ENCODE data around the gene RPN1. TPM values are rescaled to one million over a fixed set of nuclear protein-coding genes. Genes with fewer than 3 reads are reported as not detected.

RPN1 gene
- total and polyA plus RNA-seq, 2 of the 13 experiments (the other 11 are each of a cell fraction or from before 2014, with no cell fraction given), result 290 to 342 TPM

DNA sequence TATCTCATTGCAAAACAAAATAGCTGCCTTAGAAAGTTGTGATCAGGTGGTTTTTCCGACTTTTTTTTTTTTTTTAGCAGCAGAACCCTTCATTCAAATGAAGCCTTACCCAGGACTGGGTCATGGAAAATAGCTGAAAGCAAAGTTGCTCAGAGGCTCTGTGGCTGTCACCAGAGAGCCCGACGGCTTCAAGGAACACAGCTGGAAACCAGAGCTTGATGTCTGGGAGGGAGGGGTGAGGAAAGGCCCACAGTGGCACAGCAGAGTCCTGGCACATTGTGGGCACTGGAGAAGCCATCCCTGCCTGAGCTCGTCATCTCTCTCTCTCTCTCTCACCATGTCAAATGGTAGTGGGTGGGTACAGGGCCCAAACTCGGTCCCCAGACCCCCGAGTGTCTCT lies 77.5 kb downstream of the RPN1 start (continued):
- TF ChIP-seq ZFP36 (IDR thresholded peaks at IDR 0.05; ENCODE audit: borderline replicate concordance, low read depth, low read length, partially characterized antibody) (no peak), ZNF441 (CRISPR knock-in tag; IDR thresholded peaks at IDR 0.05; ENCODE audit: borderline replicate concordance) (no peak), SMARCC2 (IDR thresholded peaks at IDR 0.05) (no peak), TERF1 (CRISPR knock-in tag; IDR thresholded peaks at IDR 0.05) (no peak), ZNF496 (CRISPR knock-in tag; IDR thresholded peaks at IDR 0.05; ENCODE audit: insufficient replicate concordance) (no peak)

GRCh38 chr3:128572644-128573105 lies 77.9 kb downstream of the RPN1 start:
- ChIA-PET POLR2A (no interaction called here), CTCF (ENCODE audit: low intra/inter-chr PET ratio, low total read pairs) (interaction anchor here (0.6 to 1.3 kb wide), 2 partner anchors 12 to 33 kb away, joined by 3 to 5 read pairs; no protein-coding TSS in a partner anchor)
- intact Hi-C loops (cut with micrococcal nuclease; ENCODE audit: unreplicated experiment), result no loop called here
- in situ Hi-C loops (cut with HindIII; ENCODE audit: extremely low pct_ligation_motif_present, low pct_unique_long_range_greater_than_20kb), result no loop called here
- H3K79me2 ChIP-seq (ENCODE audit: insufficient read depth, low read length), result no peaks in the 10 kb centered on the region
- no peak overlapping the region for H3K27ac ChIP-seq (ENCODE audit: extremely low read length, insufficient read depth, low read length)
- H3K27me3 ChIP-seq (ENCODE audit: control insufficient read depth in 1 of 2, insufficient read depth in 2 of 2, low read length in 2 of 2), result peaks cover 6 to 59% of the 10 kb centered on the region in 2 experiments; a peak in 4 of 5 replicates
- H3K9me3 ChIP-seq (ENCODE audit: low read length), result no peaks in the 10 kb centered on the region
- H3K4me1 ChIP-seq (ENCODE audit: insufficient read depth, low read length), result peaks cover 12% of the 10 kb centered on the region
- peak; percentile 89 for ATAC-seq
- no peak overlapping the region for H3K4me2 ChIP-seq (ENCODE audit: low read depth, low read length)
- no TSS peak for BruUV-seq (replicated peaks)
- peak; percentile 60 for FAIRE-seq
- no peak overlapping the region for H3K4me3 ChIP-seq (replicated peaks in 1 of 3; ENCODE audit: insufficient read depth in 1 of 3, low read depth in 2 of 3, low read length in 3 of 3)
- no peaks in the 10 kb centered on the region for H3K36me3 ChIP-seq (replicated peaks in 1 of 2; ENCODE audit: control insufficient read depth in 1 of 2, insufficient read depth in 2 of 2, low read length in 2 of 2)
- no peaks in the 10 kb centered on the region for H4K20me1 ChIP-seq (ENCODE audit: insufficient read depth, low read length)
- peak; percentile 40 for DNase-seq (ENCODE audit: low spot score)
- 0 out of 2 replicates have a peak, but pooled peaks have one; percentile 15 for TF ChIP-seq RAD21 (CRISPR knock-in tag; IDR thresholded peaks at IDR 0.05)
- TF ChIP-seq ZFP36 (IDR thresholded peaks at IDR 0.05; ENCODE audit: borderline replicate concordance, low read depth, low read length, partially characterized antibody), result peak; percentile 29
- TF ChIP-seq STAG1 (CRISPR knock-in tag; IDR thresholded peaks at IDR 0.05), result peak; percentile 32; the same call in 1 of the 2 replicates
- peak; percentile 87 for TF ChIP-seq ZNF768 (CRISPR knock-in tag; IDR thresholded peaks at IDR 0.05)
- no peak for TF ChIP-seq CREM (IDR thresholded peaks at IDR 0.05)
- no peak for TF ChIP-seq CREM (CRISPR knock-in tag; IDR thresholded peaks at IDR 0.05)
- 0 out of 2 replicates have a peak, but pooled peaks have one; percentile 15 for TF ChIP-seq SMC3 (IDR thresholded peaks at IDR 0.05; ENCODE audit: low read length)
- TF ChIP-seq FIP1L1 (IDR thresholded peaks at IDR 0.05; ENCODE audit: borderline replicate concordance, insufficient read depth, low read depth, low read length), result no peak
- peak; percentile 28 for TF ChIP-seq XRCC5 (optimal IDR thresholded peaks at IDR 0.05; ENCODE audit: low read length)
- TF ChIP-seq, protein P1, sequence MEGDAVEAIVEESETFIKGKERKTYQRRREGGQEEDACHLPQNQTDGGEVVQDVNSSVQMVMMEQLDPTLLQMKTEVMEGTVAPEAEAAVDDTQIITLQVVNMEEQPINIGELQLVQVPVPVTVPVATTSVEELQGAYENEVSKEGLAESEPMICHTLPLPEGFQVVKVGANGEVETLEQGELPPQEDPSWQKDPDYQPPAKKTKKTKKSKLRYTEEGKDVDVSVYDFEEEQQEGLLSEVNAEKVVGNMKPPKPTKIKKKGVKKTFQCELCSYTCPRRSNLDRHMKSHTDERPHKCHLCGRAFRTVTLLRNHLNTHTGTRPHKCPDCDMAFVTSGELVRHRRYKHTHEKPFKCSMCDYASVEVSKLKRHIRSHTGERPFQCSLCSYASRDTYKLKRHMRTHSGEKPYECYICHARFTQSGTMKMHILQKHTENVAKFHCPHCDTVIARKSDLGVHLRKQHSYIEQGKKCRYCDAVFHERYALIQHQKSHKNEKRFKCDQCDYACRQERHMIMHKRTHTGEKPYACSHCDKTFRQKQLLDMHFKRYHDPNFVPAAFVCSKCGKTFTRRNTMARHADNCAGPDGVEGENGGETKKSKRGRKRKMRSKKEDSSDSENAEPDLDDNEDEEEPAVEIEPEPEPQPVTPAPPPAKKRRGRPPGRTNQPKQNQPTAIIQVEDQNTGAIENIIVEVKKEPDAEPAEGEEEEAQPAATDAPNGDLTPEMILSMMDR (CRISPR knock-in tag; IDR thresholded peaks at IDR 0.05), result peak; percentile 68
- WGBS (ENCODE audit: low lambda C conversion rate), result 17% methylated on average over 3 of the region's 5 CpGs
- H2AFZ ChIP-seq (ENCODE audit: low read length), result no peak overlapping the region
- H3K9ac ChIP-seq (ENCODE audit: insufficient read depth, low read depth, low read length), result no peak overlapping the region

Measured in HepG2 (cell line).